ENCODE results near the gene CCDC89.

The CCDC89 gene

DNA sequence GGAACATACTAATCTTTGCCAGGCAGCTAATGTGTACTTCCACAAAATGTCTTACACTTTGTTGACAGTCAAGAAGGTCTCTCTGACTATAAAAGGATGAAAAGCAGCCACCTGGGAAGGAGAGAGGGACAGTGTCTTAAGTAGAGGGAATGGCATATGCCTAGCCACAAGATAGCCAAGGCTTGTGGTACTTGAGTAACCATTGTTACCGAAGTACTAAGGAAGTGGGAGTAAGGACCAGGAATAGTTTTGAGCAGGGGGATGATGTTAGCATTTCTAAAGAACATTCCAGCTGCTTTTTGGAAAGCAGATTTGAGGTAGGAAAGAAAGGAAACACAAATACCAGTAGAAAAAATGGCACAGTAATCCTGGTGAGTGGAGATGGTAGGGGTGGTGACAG, 34.9 kb downstream of the CCDC89 start:
- no peak for DNase-seq

DNA sequence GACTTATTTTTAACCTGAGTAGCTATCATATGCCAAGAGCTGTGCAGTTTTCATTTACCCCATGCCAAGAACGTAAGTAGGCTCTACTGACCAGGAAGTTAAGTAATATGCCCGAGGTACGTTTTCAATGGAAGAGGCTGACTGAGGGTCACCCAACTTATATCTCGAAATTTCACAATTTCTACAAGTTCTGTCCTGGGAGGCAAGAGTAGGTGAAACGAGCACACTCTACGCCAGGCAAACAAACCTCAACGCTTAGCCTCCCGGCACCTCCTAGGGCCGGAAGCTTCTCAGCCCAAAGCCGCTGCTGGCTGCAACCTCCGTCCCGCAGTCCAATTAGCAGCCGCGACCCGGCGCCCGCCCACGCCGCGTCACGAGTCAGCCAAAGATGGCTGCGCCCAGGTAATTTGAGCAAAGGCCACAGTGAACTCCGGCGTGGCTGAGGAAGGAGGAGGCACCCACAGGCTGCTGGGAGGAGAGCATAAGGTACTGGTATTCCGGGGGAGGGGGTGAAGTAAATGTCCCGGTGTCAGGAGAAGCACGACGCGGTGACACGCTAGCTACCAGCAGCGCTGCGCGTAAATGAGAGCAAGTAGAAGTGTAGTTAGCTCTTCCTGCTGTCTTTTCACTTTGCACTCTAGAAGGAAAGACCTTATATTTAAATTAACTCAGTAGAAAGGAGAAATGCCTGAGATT, 38.2 kb downstream of the CCDC89 start, which contains the start of gene TMEM126A:
Gene TMEM126A, plus strand, starts transcription at position 364 of the 696 bp plus-strand sequence. CDS start 2,289 bp downstream, outside the sequence.
- peak; percentile 91 for DNase-seq

DNA sequence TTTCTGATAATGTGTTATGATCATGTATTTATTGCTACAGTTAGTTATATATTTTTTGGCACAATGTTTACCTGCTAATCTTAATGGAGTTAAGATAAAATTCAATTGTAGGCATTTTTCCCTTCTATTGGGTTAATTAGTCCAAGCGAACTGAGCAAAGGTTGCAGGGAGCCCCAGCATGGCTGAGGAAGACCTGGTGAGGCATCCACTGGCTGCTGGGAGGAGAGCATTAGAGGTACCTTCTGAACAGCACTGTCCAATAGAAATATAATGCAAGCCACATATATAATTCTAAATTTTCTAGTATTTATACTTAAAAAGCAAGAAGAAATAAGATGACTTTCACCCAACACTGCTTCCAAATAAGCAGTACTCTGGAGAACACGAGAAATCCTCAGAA, 38.9 kb downstream of the CCDC89 start:
- DNase-seq, result no peak

DNA sequence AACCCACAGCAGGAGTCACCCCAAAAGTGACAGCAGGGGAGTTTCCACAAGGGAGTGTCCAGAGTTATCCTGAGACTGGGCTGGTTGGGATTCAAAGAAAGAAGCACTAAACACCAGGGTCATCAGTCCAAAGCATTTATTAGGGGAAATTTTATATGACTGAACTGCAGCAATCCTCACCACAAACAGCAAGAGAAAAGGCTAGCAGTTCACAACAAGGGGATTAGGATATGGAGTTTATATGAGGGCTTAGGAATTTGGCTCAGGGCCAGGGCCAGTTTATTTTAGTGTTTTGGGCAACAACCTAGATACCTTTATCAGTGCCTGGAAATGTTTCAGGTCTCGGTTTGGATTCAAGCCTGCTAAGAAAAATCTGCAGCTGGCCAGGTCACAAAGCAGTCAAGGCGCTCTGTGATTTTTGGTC, 42.8 kb downstream of the CCDC89 start:
- DNase-seq, result no peak

DNA sequence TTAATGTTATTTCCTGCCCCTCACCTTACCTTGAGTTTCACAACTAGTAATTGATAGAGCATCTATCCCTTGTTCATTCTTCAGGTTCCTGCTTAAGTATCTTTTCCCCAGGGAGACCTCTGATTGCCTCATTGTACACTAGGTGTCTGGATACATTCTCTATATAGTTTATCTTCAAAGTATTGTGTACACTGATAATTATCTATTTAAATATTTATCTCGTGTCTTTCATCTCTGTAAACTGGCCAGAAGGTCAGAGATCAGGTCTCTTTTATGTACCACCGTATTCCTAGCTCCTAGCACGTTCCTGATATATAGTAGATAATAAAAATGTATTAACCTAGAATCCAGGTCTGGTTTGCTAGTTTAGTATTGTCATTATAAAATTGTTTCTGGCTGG, 51.2 kb downstream of the CCDC89 start:
- no peak for DNase-seq
